ENCODE measurements around the gene NKX1-1.
"Not testable (repeated sequence)": the region's sequence is repeated elsewhere in the genome, so short reads cannot be mapped to it uniquely, and the experiment has no call there.

NKX1-1 gene

GRCh38 chr4:1445716-1446445 is 39.6 kb upstream of the NKX1-1 start:
- no peak overlapping the region for H3K4me3 Mint-ChIP-seq
- no peaks in the 10 kb centered on the region for H3K9me3 Mint-ChIP-seq
- H3K36me3 Mint-ChIP-seq (ENCODE audit: insufficient read depth): no peaks in the 10 kb centered on the region
- ATAC-seq (replicated peaks; ENCODE audit: extremely low read depth, poor library complexity, severe bottlenecking) (no peak), DNase-seq (ENCODE audit: low spot score in 2 of 2) (no peak)
- H3K27me3 Mint-ChIP-seq: peaks cover 36% of the 10 kb centered on the region
- H3K4me1 Mint-ChIP-seq: no peaks in the 10 kb centered on the region
- H3K27ac Mint-ChIP-seq (ENCODE audit: low read depth): no peak overlapping the region

GRCh38 chr4:1443688-1444172 is 37.5 kb upstream of the NKX1-1 start:
- peaks cover 36% of the 10 kb centered on the region for H3K27me3 Mint-ChIP-seq
- DNase-seq (ENCODE audit: low spot score in 2 of 2); H3K27ac Mint-ChIP-seq (ENCODE audit: low read depth); ATAC-seq (replicated peaks; ENCODE audit: extremely low read depth, poor library complexity, severe bottlenecking); H3K4me3 Mint-ChIP-seq; H3K36me3 Mint-ChIP-seq (ENCODE audit: insufficient read depth); H3K9me3 Mint-ChIP-seq; H3K4me1 Mint-ChIP-seq: not testable (repeated sequence)

- Mint-ChIP-seq H3K4me1 (no peaks in the 10 kb centered on the region), H3K36me3 (ENCODE audit: insufficient read depth) (no peaks in the 10 kb centered on the region), H3K27ac (ENCODE audit: low read depth) (no peak overlapping the region), H3K4me3 (no peak overlapping the region), H3K27me3 (peaks cover 37% of the 10 kb centered on the region), H3K9me3 (no peaks in the 10 kb centered on the region)
- DNase-seq (ENCODE audit: low spot score in 2 of 2) (no peak), ATAC-seq (replicated peaks; ENCODE audit: extremely low read depth, poor library complexity, severe bottlenecking) (no peak)
Observed at GRCh38 chr4:1427010-1427409, 20.8 kb upstream of the NKX1-1 start.

GRCh38 chr4:1421657-1422056 is 15.4 kb upstream of the NKX1-1 start:
- Mint-ChIP-seq H3K4me1 (peaks cover 1% of the 10 kb centered on the region), H3K4me3 (no peak overlapping the region), H3K27ac (ENCODE audit: low read depth) (no peak overlapping the region), H3K9me3 (no peaks in the 10 kb centered on the region), H3K27me3 (peaks cover 67% of the 10 kb centered on the region), H3K36me3 (ENCODE audit: insufficient read depth) (no peaks in the 10 kb centered on the region)
- ATAC-seq (replicated peaks; ENCODE audit: extremely low read depth, poor library complexity, severe bottlenecking) (no peak), DNase-seq (ENCODE audit: low spot score in 2 of 2) (no peak)

GRCh38 chr4:1419708-1420107 is 13.5 kb upstream of the NKX1-1 start:
- no peak for ATAC-seq (replicated peaks; ENCODE audit: extremely low read depth, poor library complexity, severe bottlenecking)
- Mint-ChIP-seq H3K27ac (ENCODE audit: low read depth) (no peak overlapping the region), H3K4me1 (peaks cover 4% of the 10 kb centered on the region), H3K27me3 (peaks cover 63% of the 10 kb centered on the region), H3K9me3 (no peaks in the 10 kb centered on the region), H3K36me3 (ENCODE audit: insufficient read depth) (no peaks in the 10 kb centered on the region), H3K4me3 (no peak overlapping the region)
- DNase-seq (ENCODE audit: low spot score in 2 of 2): no peak

- no peak overlapping the region for H3K27ac Mint-ChIP-seq (ENCODE audit: low read depth)
- H3K36me3 Mint-ChIP-seq (ENCODE audit: insufficient read depth): no peaks in the 10 kb centered on the region
- peaks cover 57% of the 10 kb centered on the region for H3K27me3 Mint-ChIP-seq
- no peak overlapping the region for H3K4me3 Mint-ChIP-seq
- DNase-seq (ENCODE audit: low spot score in 2 of 2) (no peak), ATAC-seq (replicated peaks; ENCODE audit: extremely low read depth, poor library complexity, severe bottlenecking) (no peak)
- no peaks in the 10 kb centered on the region for H3K9me3 Mint-ChIP-seq
- H3K4me1 Mint-ChIP-seq: peaks cover 4% of the 10 kb centered on the region
Observed at GRCh38 chr4:1418494-1419285, 12.4 kb upstream of the NKX1-1 start.

GRCh38 chr4:1417522-1418390 is 11.5 kb upstream of the NKX1-1 start:
- Mint-ChIP-seq H3K4me3 (no peak overlapping the region), H3K9me3 (no peaks in the 10 kb centered on the region), H3K4me1 (peaks cover 4% of the 10 kb centered on the region), H3K27ac (ENCODE audit: low read depth) (no peak overlapping the region), H3K27me3 (peaks cover 67% of the 10 kb centered on the region), H3K36me3 (ENCODE audit: insufficient read depth) (no peaks in the 10 kb centered on the region)
- ATAC-seq (replicated peaks; ENCODE audit: extremely low read depth, poor library complexity, severe bottlenecking): no peak
- DNase-seq (ENCODE audit: low spot score in 2 of 2): peak in 1 of 2 donors; percentile 8

GRCh38 chr4:1416948-1417260 is 10.7 kb upstream of the NKX1-1 start:
- Mint-ChIP-seq H3K4me3 (no peak overlapping the region), H3K9me3 (no peaks in the 10 kb centered on the region), H3K4me1 (peaks cover 4% of the 10 kb centered on the region), H3K36me3 (ENCODE audit: insufficient read depth) (no peaks in the 10 kb centered on the region), H3K27ac (ENCODE audit: low read depth) (no peak overlapping the region), H3K27me3 (peaks cover 70% of the 10 kb centered on the region)
- no peak for DNase-seq (ENCODE audit: low spot score in 2 of 2)
- no peak for ATAC-seq (replicated peaks; ENCODE audit: extremely low read depth, poor library complexity, severe bottlenecking)

GRCh38 chr4:1416051-1416947 is 10.1 kb upstream of the NKX1-1 start:
- Mint-ChIP-seq H3K27me3 (peaks cover 72% of the 10 kb centered on the region), H3K9me3 (no peaks in the 10 kb centered on the region), H3K36me3 (ENCODE audit: insufficient read depth) (no peaks in the 10 kb centered on the region), H3K4me1 (peaks cover 4% of the 10 kb centered on the region), H3K4me3 (no peak overlapping the region), H3K27ac (ENCODE audit: low read depth) (no peak overlapping the region)
- DNase-seq (ENCODE audit: low spot score in 2 of 2) (no peak), ATAC-seq (replicated peaks; ENCODE audit: extremely low read depth, poor library complexity, severe bottlenecking) (no peak)

GRCh38 chr4:1415681-1415981 is 9.4 kb upstream of the NKX1-1 start:
- Mint-ChIP-seq H3K36me3 (ENCODE audit: insufficient read depth) (no peaks in the 10 kb centered on the region), H3K27ac (ENCODE audit: low read depth) (no peak overlapping the region), H3K4me1 (peaks cover 4% of the 10 kb centered on the region), H3K4me3 (no peak overlapping the region), H3K27me3 (peaks cover 72% of the 10 kb centered on the region), H3K9me3 (no peaks in the 10 kb centered on the region)
- peak in 1 of 2 donors; percentile 11 for DNase-seq (ENCODE audit: low spot score in 2 of 2)
- ATAC-seq (replicated peaks; ENCODE audit: extremely low read depth, poor library complexity, severe bottlenecking): no peak

- Mint-ChIP-seq H3K27ac (ENCODE audit: low read depth) (no peak overlapping the region), H3K9me3 (no peaks in the 10 kb centered on the region), H3K36me3 (ENCODE audit: insufficient read depth) (no peaks in the 10 kb centered on the region), H3K27me3 (peaks cover 70% of the 10 kb centered on the region), H3K4me1 (peaks cover 4% of the 10 kb centered on the region), H3K4me3 (no peak overlapping the region)
- no peak for DNase-seq (ENCODE audit: low spot score in 2 of 2)
- no peak for ATAC-seq (replicated peaks; ENCODE audit: extremely low read depth, poor library complexity, severe bottlenecking)
Observed at GRCh38 chr4:1414831-1415680, 8.8 kb upstream of the NKX1-1 start.

Measured in central memory CD8-positive, alpha-beta T cell (primary cell).